GM19023 (cell line): ENCODE results near the gene SLC13A5.

Experiments
- ATAC-seq: cut with Tn5 transposase; IDR thresholded peaks from one replicate; pipeline ENCODE4 v1.9.1; 2021; ENCODE audit warnings: mild to moderate bottlenecking, moderate library complexity; ENCODE audit not compliant: unreplicated experiment

The SLC13A5 gene

GRCh38 chr17:6684881-6685767 is 28.0 kb downstream of the SLC13A5 start:
- ATAC-seq = no peak

- ATAC-seq = no peak
Measured at GRCh38 chr17:6684460-6684783, 28.7 kb downstream of the SLC13A5 start.

- ATAC-seq = no peak
Measured at GRCh38 chr17:6683730-6684459, 29.3 kb downstream of the SLC13A5 start.

GRCh38 chr17:6683081-6683684 is 30.0 kb downstream of the SLC13A5 start:
- no peak for ATAC-seq

- no peak for ATAC-seq
Measured at GRCh38 chr17:6682339-6682738, 30.8 kb downstream of the SLC13A5 start.

GRCh38 chr17:6681671-6682070 is 31.5 kb downstream of the SLC13A5 start:
- no peak for ATAC-seq

GRCh38 chr17:6681176-6681575 is 32.0 kb downstream of the SLC13A5 start:
- ATAC-seq = no peak

GRCh38 chr17:6679241-6679640 is 33.9 kb downstream of the SLC13A5 start:
- no peak for ATAC-seq

- ATAC-seq = no peak
Measured at GRCh38 chr17:6677946-6678345, 35.2 kb downstream of the SLC13A5 start.

- ATAC-seq = no peak
Measured at GRCh38 chr17:6677158-6677831, 35.9 kb downstream of the SLC13A5 start.

- ATAC-seq = no peak
Measured at GRCh38 chr17:6676802-6677157, 36.4 kb downstream of the SLC13A5 start.

- no peak for ATAC-seq
Measured at GRCh38 chr17:6675201-6675825, 37.9 kb downstream of the SLC13A5 start.

GRCh38 chr17:6674586-6674985 is 38.6 kb downstream of the SLC13A5 start:
- no peak for ATAC-seq

GRCh38 chr17:6671431-6671830 is 41.7 kb downstream of the SLC13A5 start:
- no peak for ATAC-seq

- no peak for ATAC-seq
Measured at GRCh38 chr17:6670999-6671398, 42.2 kb downstream of the SLC13A5 start.

- ATAC-seq = no peak
Measured at GRCh38 chr17:6670571-6670970, 42.6 kb downstream of the SLC13A5 start.

- ATAC-seq = no peak
Measured at GRCh38 chr17:6669479-6670212, 43.5 kb downstream of the SLC13A5 start.

- no peak for ATAC-seq
Measured at GRCh38 chr17:6668727-6669425, 44.3 kb downstream of the SLC13A5 start.

- no peak for ATAC-seq
Measured at GRCh38 chr17:6668219-6668618, 45.0 kb downstream of the SLC13A5 start.

GRCh38 chr17:6667516-6667915 is 45.7 kb downstream of the SLC13A5 start:
- no peak for ATAC-seq
